Superior temporal gyrus (tissue), 1 donor: Measurements from ENCODE around the gene CERKL.

Experiments used
- DNase-seq: peaks from one replicate; pipeline ENCODE4 v3.0.0-alpha.2; 2016; ENCODE audit errors: extremely low spot score

The CERKL gene

DNA sequence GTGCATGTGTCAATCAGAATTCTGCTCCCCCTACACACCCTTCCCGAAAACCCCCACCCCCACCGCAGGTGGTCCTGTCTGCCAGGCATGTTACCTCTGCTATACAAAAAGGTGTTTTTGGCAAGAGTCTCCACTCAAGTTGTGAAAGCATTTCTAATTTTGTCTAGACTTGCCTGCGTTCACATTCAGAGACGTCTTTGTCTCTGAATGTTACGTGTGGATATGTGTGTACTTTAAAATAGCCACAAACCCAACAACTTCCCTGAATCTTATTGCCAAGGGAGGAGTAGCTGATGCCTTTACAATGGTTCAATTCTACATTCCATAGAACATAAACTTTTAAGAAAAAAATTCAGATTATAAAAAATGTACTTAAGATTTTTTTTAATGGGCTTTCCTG, 133.1 kb downstream of the CERKL start:
- no peak for DNase-seq

DNA sequence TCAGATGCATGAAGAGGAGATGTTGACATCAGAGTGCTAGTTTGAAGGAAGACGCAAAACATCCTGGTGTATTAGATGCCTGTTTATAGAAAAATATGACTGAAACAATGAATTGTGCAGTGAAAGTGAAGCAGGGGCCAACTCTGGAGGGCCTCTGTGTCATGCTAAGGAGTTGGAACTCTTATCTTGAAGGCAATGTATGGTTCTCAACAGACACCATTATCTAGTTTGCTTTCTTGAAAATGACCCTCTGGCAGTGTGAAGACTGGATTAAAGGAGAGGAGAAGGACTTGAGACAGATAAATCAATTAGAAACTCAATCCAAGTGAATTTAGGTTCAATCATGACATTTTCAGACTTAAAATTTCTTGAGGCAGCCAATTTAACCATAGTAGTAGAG, 136.7 kb downstream of the CERKL start:
- no peak for DNase-seq

DNA sequence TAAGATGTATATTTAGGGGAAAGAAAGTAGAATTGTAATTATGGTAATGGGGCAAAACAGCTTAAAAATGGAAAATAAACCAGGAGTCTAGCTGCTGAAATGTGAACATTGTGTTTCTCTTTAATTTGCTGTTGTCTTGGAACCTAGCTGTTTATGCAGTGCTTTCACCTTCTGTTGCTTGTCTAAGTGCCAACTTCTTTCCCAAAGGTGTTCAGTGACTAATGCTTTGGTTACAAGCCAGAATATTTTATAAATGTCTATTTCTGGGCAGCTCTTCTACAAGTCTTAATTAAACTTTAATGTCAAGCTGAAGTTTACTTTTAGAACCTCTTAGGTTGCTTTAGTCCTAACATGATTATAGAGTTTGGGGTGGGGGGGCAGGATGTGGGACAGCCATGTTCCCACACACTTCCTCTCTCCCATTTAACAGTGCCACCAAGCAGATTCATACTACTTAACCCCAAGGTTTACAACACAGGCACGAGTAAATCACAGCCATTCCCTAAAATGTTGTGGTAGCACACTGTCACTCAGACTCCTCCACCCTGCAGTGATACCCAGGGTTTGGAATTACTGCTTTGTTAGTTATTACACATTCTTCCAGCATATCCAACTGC, 139.1 kb downstream of the CERKL start:
- no peak for DNase-seq

GRCh38 chr2:181516992-181517391, 139.9 kb downstream of the CERKL start:
- no peak for DNase-seq

DNA sequence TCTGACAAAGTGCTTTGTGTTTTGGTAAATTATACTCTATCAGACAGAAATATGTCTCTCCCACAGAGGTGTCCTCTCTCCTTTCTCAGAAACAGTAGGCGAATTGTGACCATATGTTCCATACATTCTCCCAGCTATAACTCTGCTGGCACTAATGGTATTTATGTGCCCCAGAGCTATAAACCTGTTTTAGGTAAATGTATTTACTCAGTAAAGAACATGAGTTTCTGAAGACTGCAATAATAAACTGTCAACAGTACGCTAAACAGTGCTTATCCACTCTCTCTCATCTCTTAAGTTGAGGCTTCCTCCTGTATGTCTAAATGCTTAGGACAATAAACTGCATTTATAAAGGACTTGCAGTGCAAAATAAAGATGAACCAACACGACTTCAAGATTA, 141.2 kb downstream of the CERKL start:
- no peak for DNase-seq

GRCh38 chr2:181500201-181500600, 156.7 kb downstream of the CERKL start:
- no peak for DNase-seq

DNA sequence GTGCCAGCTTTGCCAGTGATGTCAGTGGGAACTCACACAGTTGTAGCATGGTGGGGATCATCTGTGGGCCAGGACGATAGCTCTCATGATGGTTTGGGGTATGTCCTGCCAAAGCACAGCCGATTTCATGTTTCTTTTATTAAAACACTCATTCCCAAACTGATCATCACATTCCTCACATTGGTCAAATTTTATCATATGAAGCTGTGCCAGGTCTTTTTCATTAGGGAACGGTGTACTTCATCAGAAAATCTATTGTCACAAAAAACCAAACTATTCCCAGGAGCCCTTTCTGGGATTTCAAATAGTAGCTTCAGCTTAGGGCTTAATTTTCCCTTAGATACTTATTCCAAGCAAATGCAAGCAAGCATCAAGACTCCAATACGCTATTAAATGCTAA, 157.7 kb downstream of the CERKL start:
- DNase-seq, result no peak
